Hepatocyte (in vitro differentiated cells): ENCODE data around the gene EPGN. TPM values are rescaled to one million over a fixed set of nuclear protein-coding genes. Genes with fewer than 3 reads are reported as not detected.
"Not testable (repeated sequence)": the region's sequence is repeated elsewhere in the genome, so short reads cannot be mapped to it uniquely, and the experiment has no call there.

ENCODE experiments used
- DNase-seq: peaks from one replicate; pipeline ENCODE4 v3.0.0-alpha.2; 2016; ENCODE audit warnings: low spot score
- H2AFZ ChIP-seq: fragments of 200-600 bp; sonication (generic); 2 replicates; pipeline ENCODE4 v1.6.0; 2016; ENCODE audit warnings: antibody characterized with exemption, mild to moderate bottlenecking
- H3K27ac ChIP-seq: fragments of 200-600 bp; sonication (generic); 2 replicates; pipeline ENCODE4 v1.5.1; 2016; ENCODE audit warnings: mild to moderate bottlenecking
- H3K27me3 ChIP-seq: fragments of 200-600 bp; sonication (generic); 2 replicates; pipeline ENCODE4 v1.6.1; 2016
- H3K36me3 ChIP-seq: fragments of 200-600 bp; sonication (generic); replicated peaks from 2 replicates; pipeline ENCODE4 v1.5.1; 2016; ENCODE audit warnings: low read depth; ENCODE audit not compliant: insufficient read depth
- H3K4me1 ChIP-seq: fragments of 200-600 bp; sonication (generic); 2 replicates; pipeline ENCODE4 v1.5.1; 2016; ENCODE audit warnings: mild to moderate bottlenecking, moderate library complexity; ENCODE audit not compliant: insufficient read depth
- H3K4me2 ChIP-seq: fragments of 200-600 bp; sonication (generic); 2 replicates; pipeline ENCODE4 v1.6.0; 2016
- H3K4me3 ChIP-seq: fragments of 200-600 bp; sonication (generic); 2 replicates; pipeline ENCODE4 v1.5.1; 2016; ENCODE audit warnings: mild to moderate bottlenecking
- H3K79me2 ChIP-seq: fragments of 200-600 bp; sonication (generic); 2 replicates; pipeline ENCODE4 v1.6.0; 2017; ENCODE audit warnings: mild to moderate bottlenecking
- H3K9me2 ChIP-seq: fragments of 200-600 bp; sonication (generic); replicated peaks from 2 replicates; pipeline ENCODE4 v1.6.0; 2017; ENCODE audit warnings: mild to moderate bottlenecking; ENCODE audit not compliant: insufficient read depth
- H3K9me3 ChIP-seq: fragments of 200-600 bp; sonication (generic); 2 replicates; pipeline ENCODE4 v1.5.1; 2016; ENCODE audit warnings: low read depth, mild to moderate bottlenecking
- H4K20me1 ChIP-seq: fragments of 200-600 bp; sonication (generic); 2 replicates; pipeline ENCODE4 v1.6.0; 2016; ENCODE audit warnings: mild to moderate bottlenecking; ENCODE audit not compliant: insufficient read depth, poor library complexity, severe bottlenecking
- EZH2 ChIP-seq: fragments of 200-600 bp; sonication (generic); IDR thresholded peaks from 2 replicates; pipeline ENCODE4 v1.6.1; 2016; ENCODE audit warnings: antibody characterized with exemption, mild to moderate bottlenecking, borderline replicate concordance
- EZH2phosphoT487 ChIP-seq: fragments of 200-600 bp; sonication (generic); IDR thresholded peaks from one replicate; pipeline ENCODE4 v1.6.1; 2018; ENCODE audit warnings: antibody characterized with exemption, mild to moderate bottlenecking, low read depth, moderate library complexity; ENCODE audit not compliant: unreplicated experiment, severe bottlenecking
- WGBS: methylation state at CpG from one replicate; pipeline ENCODE4 v1.1.6; 2016; ENCODE audit warnings: low lambda C conversion rate; ENCODE audit errors: missing lambda C conversion rate; 5-methylcytosine and 5-hydroxymethylcytosine counted together
- polyA plus RNA-seq: library from polyadenylated mRNA; unstranded; fragments of >200 nt; fragmentation: Nextera tagmentation; extraction: Ambion mirVana; gene quantifications from 2 replicates; pipeline ENCODE4 v1.2.1, GENCODE V29; 2016
- total RNA-seq: library from RNA; depleted of rRNA; stranded (reverse); fragments of >200 nt; gene quantifications from 2 replicates; pipeline ENCODE4 v1.2.3, GENCODE V29; 2014
- TF ChIP-seq, protein P1 (sequence below): fragments of 200-600 bp; sonication (generic); IDR thresholded peaks from 2 replicates; pipeline ENCODE4 v1.5.1; 2016; ENCODE audit warnings: antibody characterized with exemption, mild to moderate bottlenecking; ENCODE audit not compliant: poor library complexity

EPGN gene
- total and polyA plus RNA-seq, 2 experiments from 2014 or later: 0.24 to 1.2 TPM

DNA sequence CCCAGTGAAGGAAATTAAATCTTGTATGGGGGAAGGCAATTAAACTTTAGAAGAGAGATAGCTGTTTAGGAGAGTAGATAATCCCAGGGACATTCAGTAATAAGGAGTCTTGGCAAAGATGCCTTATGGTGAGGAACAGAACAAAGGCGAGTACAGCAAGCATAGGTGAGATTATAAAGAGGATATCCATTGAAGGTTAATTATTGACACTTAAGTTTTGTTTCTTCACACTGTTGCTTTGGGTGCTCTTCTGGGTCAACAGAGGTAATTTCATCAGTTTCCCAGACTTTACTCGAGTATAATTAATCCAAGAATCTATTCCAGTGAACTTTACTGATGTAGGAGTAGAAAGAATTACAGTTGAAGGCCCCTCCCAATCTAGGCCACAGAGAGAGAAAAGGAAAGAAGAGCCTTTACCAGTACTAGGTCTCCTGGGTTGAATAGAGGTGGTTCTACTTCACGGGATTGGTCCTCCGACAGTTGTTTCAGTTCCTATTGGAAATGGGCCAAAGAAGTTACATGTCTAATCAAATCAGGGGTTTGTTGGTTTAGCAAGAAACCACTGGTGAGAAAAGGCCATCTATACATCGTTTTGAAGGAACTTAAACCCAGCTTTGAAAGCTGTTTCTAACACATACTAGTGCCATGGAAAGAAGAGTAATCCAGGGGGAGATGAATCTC is 27.2 kb downstream of the EPGN start:
- Histone ChIP-seq H3K4me3 (no peak overlapping the region), H2AFZ (no peak overlapping the region), H4K20me1 (no peaks in the 10 kb centered on the region), H3K9me2 (no peaks in the 10 kb centered on the region), H3K36me3 (no peaks in the 10 kb centered on the region), H3K4me2 (no peak overlapping the region), H3K9me3 (no peaks in the 10 kb centered on the region), H3K79me2 (no peaks in the 10 kb centered on the region), H3K27me3 (no peaks in the 10 kb centered on the region), H3K4me1 (no peaks in the 10 kb centered on the region), H3K27ac (no peak overlapping the region)
- DNase-seq: no peak
- WGBS: 75% methylated on average over 5 of the region's 5 CpGs
- TF ChIP-seq EZH2 (no peak), EZH2phosphoT487 (no peak)
- TF ChIP-seq, protein P1, sequence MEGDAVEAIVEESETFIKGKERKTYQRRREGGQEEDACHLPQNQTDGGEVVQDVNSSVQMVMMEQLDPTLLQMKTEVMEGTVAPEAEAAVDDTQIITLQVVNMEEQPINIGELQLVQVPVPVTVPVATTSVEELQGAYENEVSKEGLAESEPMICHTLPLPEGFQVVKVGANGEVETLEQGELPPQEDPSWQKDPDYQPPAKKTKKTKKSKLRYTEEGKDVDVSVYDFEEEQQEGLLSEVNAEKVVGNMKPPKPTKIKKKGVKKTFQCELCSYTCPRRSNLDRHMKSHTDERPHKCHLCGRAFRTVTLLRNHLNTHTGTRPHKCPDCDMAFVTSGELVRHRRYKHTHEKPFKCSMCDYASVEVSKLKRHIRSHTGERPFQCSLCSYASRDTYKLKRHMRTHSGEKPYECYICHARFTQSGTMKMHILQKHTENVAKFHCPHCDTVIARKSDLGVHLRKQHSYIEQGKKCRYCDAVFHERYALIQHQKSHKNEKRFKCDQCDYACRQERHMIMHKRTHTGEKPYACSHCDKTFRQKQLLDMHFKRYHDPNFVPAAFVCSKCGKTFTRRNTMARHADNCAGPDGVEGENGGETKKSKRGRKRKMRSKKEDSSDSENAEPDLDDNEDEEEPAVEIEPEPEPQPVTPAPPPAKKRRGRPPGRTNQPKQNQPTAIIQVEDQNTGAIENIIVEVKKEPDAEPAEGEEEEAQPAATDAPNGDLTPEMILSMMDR: no peak

DNA sequence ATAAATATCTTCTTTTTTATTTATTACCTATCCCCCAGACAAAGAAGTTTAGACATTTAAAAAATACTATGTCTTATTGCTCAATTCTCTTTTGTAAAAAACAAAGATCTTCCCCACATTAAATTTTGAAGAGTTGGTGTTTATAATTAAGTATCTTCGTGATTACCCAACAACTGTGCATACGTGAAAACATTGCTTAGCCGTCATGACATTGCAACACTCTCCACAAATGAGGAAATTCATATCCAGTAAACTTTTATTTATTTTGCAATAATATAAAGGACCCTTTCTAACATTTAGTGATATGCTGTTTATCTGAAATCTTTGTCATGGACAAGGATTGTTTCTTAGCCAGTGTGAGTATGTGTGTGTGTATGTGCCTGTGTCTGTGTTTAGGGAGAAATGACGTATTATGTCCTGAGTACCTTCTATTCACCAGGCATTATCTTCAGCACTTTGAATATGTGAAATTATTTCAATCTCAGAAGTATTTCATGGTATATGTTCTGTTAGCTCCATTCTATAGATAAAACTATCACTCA is 30.6 kb downstream of the EPGN start:
- Histone ChIP-seq H3K4me2 (no peak overlapping the region), H3K4me3 (no peak overlapping the region), H3K4me1 (no peaks in the 10 kb centered on the region), H3K27ac (no peak overlapping the region), H2AFZ (no peak overlapping the region), H3K9me2 (no peaks in the 10 kb centered on the region), H3K9me3 (no peaks in the 10 kb centered on the region), H3K79me2 (no peaks in the 10 kb centered on the region), H3K36me3 (no peaks in the 10 kb centered on the region), H4K20me1 (no peaks in the 10 kb centered on the region), H3K27me3 (no peaks in the 10 kb centered on the region)
- TF ChIP-seq EZH2phosphoT487 (no peak), EZH2 (no peak)
- TF ChIP-seq, protein P1: no peak
- WGBS: 87% methylated on average over 4 of the region's 4 CpGs
- no peak for DNase-seq

DNA sequence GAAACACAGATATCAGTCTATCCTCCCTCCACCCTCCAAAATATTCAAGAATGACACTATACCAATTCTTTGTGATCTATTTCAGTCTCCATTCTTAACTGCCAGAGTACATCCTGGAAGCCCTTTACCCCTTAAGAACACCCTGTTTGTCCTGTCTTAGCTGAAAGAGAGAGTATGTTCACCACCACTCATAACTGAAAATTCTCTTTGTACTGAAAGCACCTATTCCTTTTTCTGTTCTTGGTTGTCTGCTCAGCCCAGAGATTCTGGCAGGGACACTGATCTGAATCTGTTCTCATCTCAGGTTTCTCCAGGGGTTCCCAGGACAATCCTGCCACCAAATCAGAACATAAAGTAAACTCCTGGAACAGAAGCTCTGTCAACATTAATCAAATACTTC is 31.2 kb downstream of the EPGN start:
- no peaks in the 10 kb centered on the region for H3K79me2 ChIP-seq
- no peak overlapping the region for H3K4me2 ChIP-seq
- H3K27me3 ChIP-seq: no peaks in the 10 kb centered on the region
- no peaks in the 10 kb centered on the region for H4K20me1 ChIP-seq
- DNase-seq: no peak
- no peak for TF ChIP-seq EZH2phosphoT487
- TF ChIP-seq, protein P1: no peak
- TF ChIP-seq EZH2: no peak
- no peak overlapping the region for H3K27ac ChIP-seq
- H2AFZ ChIP-seq: no peak overlapping the region
- H3K36me3 ChIP-seq: no peaks in the 10 kb centered on the region
- H3K4me1 ChIP-seq: no peaks in the 10 kb centered on the region
- no peaks in the 10 kb centered on the region for H3K9me3 ChIP-seq
- H3K9me2 ChIP-seq: no peaks in the 10 kb centered on the region
- no peak overlapping the region for H3K4me3 ChIP-seq

DNA sequence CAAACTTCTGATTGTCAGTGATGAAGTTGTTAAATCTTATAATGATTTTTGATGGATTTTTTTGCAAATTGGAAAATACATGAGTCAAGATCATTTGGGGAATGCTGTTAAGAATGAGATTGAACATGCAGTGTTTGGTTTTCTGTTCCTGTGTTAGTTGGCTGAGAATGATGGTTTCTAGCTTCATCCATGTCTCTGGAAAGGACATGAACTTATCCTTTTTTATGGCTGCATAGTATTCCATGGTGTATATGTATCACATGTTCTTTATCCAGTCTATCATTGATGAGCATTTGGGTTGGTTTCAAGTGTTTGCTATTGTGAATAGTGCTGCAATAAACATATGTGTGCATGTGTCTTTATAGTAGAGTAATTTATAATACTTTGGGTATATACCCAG is 32.2 kb downstream of the EPGN start:
- H3K36me3 ChIP-seq, H3K27me3 ChIP-seq, H3K9me2 ChIP-seq, H3K79me2 ChIP-seq, H3K4me3 ChIP-seq, H3K27ac ChIP-seq, H3K9me3 ChIP-seq, H3K4me2 ChIP-seq, DNase-seq, H2AFZ ChIP-seq, H4K20me1 ChIP-seq, H3K4me1 ChIP-seq: not testable (repeated sequence)
